ENCODE results near the gene KRIT1. TPM values are rescaled to one million over a fixed set of nuclear protein-coding genes. Genes with fewer than 3 reads are reported as not detected.

The KRIT1 gene
- total and polyA plus RNA-seq, 2 experiments from 2014 or later = 25.3 to 50.6 TPM

DNA sequence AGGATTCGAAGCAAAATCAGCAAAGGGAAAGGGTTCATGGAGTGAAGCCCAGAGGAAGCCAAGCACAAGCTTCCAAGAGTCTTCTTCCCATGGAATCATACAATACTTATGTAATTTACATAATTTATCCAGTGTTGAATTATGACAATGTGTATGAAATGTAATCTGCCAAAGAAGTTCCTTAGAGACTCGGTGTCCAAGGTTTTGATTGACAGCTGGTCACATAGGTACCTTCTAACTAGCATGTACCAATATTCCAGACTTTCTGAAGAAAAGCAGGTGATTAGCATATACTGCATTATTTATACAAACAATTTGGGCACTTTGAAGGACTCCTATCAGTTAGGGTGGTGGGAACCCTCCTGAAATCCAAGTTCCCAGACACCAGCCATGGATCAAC, 35.3 kb upstream of the KRIT1 start:
- peaks cover 85% of the 10 kb centered on the region for H3K79me2 ChIP-seq
- 95% methylated on average over 2 of the region's 2 CpGs for WGBS (ENCODE audit: low lambda C conversion rate, missing lambda C conversion rate)
- no peaks in the 10 kb centered on the region for H3K4me1 ChIP-seq (ENCODE audit: insufficient read depth)
- no peaks in the 10 kb centered on the region for H3K27me3 ChIP-seq
- no peak overlapping the region for H3K27ac ChIP-seq
- no peaks in the 10 kb centered on the region for H3K9me3 ChIP-seq (ENCODE audit: low read depth)
- H3K4me2 ChIP-seq = no peak overlapping the region
- H4K20me1 ChIP-seq (ENCODE audit: insufficient read depth, poor library complexity, severe bottlenecking) = no peaks in the 10 kb centered on the region
- no peak overlapping the region for H3K4me3 ChIP-seq
- H3K9me2 ChIP-seq (replicated peaks; ENCODE audit: insufficient read depth) = no peaks in the 10 kb centered on the region
- DNase-seq (ENCODE audit: low spot score) = no peak
- no peak overlapping the region for H2AFZ ChIP-seq
- TF ChIP-seq EZH2phosphoT487 (IDR thresholded peaks at IDR 0.05; ENCODE audit: low read depth, severe bottlenecking, unreplicated experiment) = no peak
- no peak for TF ChIP-seq CTCF (IDR thresholded peaks at IDR 0.05; ENCODE audit: poor library complexity)
- TF ChIP-seq EZH2 (IDR thresholded peaks at IDR 0.05; ENCODE audit: borderline replicate concordance) = no peak
- H3K36me3 ChIP-seq (replicated peaks; ENCODE audit: insufficient read depth, low read depth) = no peaks in the 10 kb centered on the region

- no peak for DNase-seq (ENCODE audit: low spot score)
- Histone ChIP-seq H3K36me3 (replicated peaks; ENCODE audit: insufficient read depth, low read depth) (no peaks in the 10 kb centered on the region), H2AFZ (no peak overlapping the region), H3K27ac (no peak overlapping the region), H3K27me3 (no peaks in the 10 kb centered on the region), H3K9me3 (ENCODE audit: low read depth) (no peaks in the 10 kb centered on the region), H3K4me3 (no peak overlapping the region), H3K4me1 (ENCODE audit: insufficient read depth) (no peaks in the 10 kb centered on the region), H3K9me2 (replicated peaks; ENCODE audit: insufficient read depth) (no peaks in the 10 kb centered on the region), H3K79me2 (peaks cover 82% of the 10 kb centered on the region), H3K4me2 (no peak overlapping the region), H4K20me1 (ENCODE audit: insufficient read depth, poor library complexity, severe bottlenecking) (no peaks in the 10 kb centered on the region)
- WGBS (ENCODE audit: low lambda C conversion rate, missing lambda C conversion rate) = 78% methylated on average over 2 of the region's 2 CpGs
- TF ChIP-seq EZH2 (IDR thresholded peaks at IDR 0.05; ENCODE audit: borderline replicate concordance) (no peak), EZH2phosphoT487 (IDR thresholded peaks at IDR 0.05; ENCODE audit: low read depth, severe bottlenecking, unreplicated experiment) (no peak), CTCF (IDR thresholded peaks at IDR 0.05; ENCODE audit: poor library complexity) (no peak)
These were observed 33.8 kb upstream of the KRIT1 start for GRCh38 chr7:92279396-92280031.

DNA sequence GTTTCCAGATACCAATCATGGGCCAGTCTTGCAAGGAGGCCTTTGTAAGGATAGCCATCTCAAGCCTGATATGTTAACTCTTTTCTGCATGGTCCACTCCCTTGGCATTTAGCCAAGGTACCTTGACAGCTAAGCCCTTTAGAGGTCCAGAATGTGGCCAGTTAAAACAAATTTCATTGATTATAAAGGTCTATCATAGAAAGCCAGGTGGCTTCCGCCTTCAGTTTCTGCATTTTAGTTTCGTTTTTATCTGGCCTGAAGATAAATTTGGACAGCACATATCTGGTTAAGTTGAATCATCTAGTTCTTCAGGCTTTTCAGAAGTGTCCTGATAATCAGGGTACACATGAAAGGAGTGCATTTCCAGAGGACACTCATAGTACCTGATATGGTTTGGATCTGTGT, 30.7 kb upstream of the KRIT1 start:
- WGBS (ENCODE audit: low lambda C conversion rate, missing lambda C conversion rate) = 98% methylated on average over 2 of the region's 2 CpGs
- H3K79me2 ChIP-seq = peaks cover 87% of the 10 kb centered on the region
- no peaks in the 10 kb centered on the region for H3K9me3 ChIP-seq (ENCODE audit: low read depth)
- H3K36me3 ChIP-seq (replicated peaks; ENCODE audit: insufficient read depth, low read depth) = no peaks in the 10 kb centered on the region
- H3K4me1 ChIP-seq (ENCODE audit: insufficient read depth) = no peaks in the 10 kb centered on the region
- TF ChIP-seq EZH2phosphoT487 (IDR thresholded peaks at IDR 0.05; ENCODE audit: low read depth, severe bottlenecking, unreplicated experiment) = no peak
- no peak for TF ChIP-seq CTCF (IDR thresholded peaks at IDR 0.05; ENCODE audit: poor library complexity)
- no peak for TF ChIP-seq EZH2 (IDR thresholded peaks at IDR 0.05; ENCODE audit: borderline replicate concordance)
- H4K20me1 ChIP-seq (ENCODE audit: insufficient read depth, poor library complexity, severe bottlenecking) = no peaks in the 10 kb centered on the region
- no peaks in the 10 kb centered on the region for H3K27me3 ChIP-seq
- no peak overlapping the region for H3K27ac ChIP-seq
- H3K4me3 ChIP-seq = no peak overlapping the region
- DNase-seq (ENCODE audit: low spot score) = no peak
- H3K9me2 ChIP-seq (replicated peaks; ENCODE audit: insufficient read depth) = no peaks in the 10 kb centered on the region
- no peak overlapping the region for H2AFZ ChIP-seq
- no peak overlapping the region for H3K4me2 ChIP-seq
